IMR-90 (cell line): Measurements from ENCODE around the gene SLC7A4. TPM values are rescaled to one million over a fixed set of nuclear protein-coding genes. Genes with fewer than 3 reads are reported as not detected.

ENCODE experiments used
- ATAC-seq: fragments of 200-7000 bp; cut with Tn5 transposase; 2 replicates; pipeline ENCODE4 v1.9.1; 2020; ENCODE audit warnings: low read depth, mild to moderate bottlenecking, moderate library complexity
- BruUV-seq: library from RNA; stranded (reverse); fragments of 400-500 nt; replicated peaks from 2 replicates; lab custom pipeline; 2021; lab: Mats Ljungman, UMichigan
- CTCF ChIA-PET: fragments of 300-600 bp; formaldehyde crosslinking; extraction: SDS; loops from one replicate; lab custom pipeline; 2021; ENCODE audit warnings: antibody characterized with exemption; lab: Yijun Ruan, JAX
- POLR2A ChIA-PET: fragments of 300-600 bp; sonication (Branson Sonifier 250); formaldehyde crosslinking; loops from one replicate; lab custom pipeline; 2022; ENCODE audit warnings: antibody characterized with exemption; ENCODE audit not compliant: unreplicated experiment; lab: Charles Lee
- DNase-seq: peaks from one replicate; pipeline ENCODE4 v3.0.0; 2013
- H2AFZ ChIP-seq: replicated peaks from 2 replicates; pipeline ENCODE3; 2013; ENCODE audit warnings: low read length, mild to moderate bottlenecking; ENCODE audit not compliant: poor library complexity
- H2AK5ac ChIP-seq: 2 replicates; pipeline ENCODE4 v1.6.1; 2013; ENCODE audit warnings: low read depth, low read length, inconsistent platforms
- H2AK9ac ChIP-seq: replicated peaks from 2 replicates; pipeline ENCODE3; 2013; ENCODE audit warnings: mild to moderate bottlenecking, low read depth, low read length, moderate library complexity; ENCODE audit not compliant: poor library complexity
- H2BK120ac ChIP-seq: 2 replicates; pipeline ENCODE4 v1.6.1; 2013; ENCODE audit warnings: low read depth, low read length, inconsistent platforms
- H2BK15ac ChIP-seq: 3 replicates; pipeline ENCODE4 v1.6.1; 2013; ENCODE audit warnings: low read depth, low read length, inconsistent platforms
- H2BK20ac ChIP-seq: 2 replicates; pipeline ENCODE4 v1.6.1; 2013; ENCODE audit warnings: low read depth, mild to moderate bottlenecking, inconsistent platforms, low read length, moderate library complexity
- H2BK5ac ChIP-seq: 2 replicates; pipeline ENCODE4 v1.6.1; 2013; ENCODE audit warnings: mild to moderate bottlenecking, low read depth, low read length, inconsistent platforms; ENCODE audit not compliant: poor library complexity, severe bottlenecking
- H3K14ac ChIP-seq: replicated peaks from 2 replicates; pipeline ENCODE4 v1.6.1; 2013; ENCODE audit warnings: low read depth, low read length, inconsistent platforms
- H3K18ac ChIP-seq: 2 replicates; pipeline ENCODE4 v1.6.1; 2013; ENCODE audit warnings: low read depth, low read length, control low read depth
- H3K23ac ChIP-seq: 2 replicates; pipeline ENCODE4 v1.6.1; 2013; ENCODE audit warnings: low read depth, low read length, inconsistent platforms
- H3K27ac ChIP-seq: 2 replicates; pipeline ENCODE4 v1.5.1; 2013; ENCODE audit warnings: mild to moderate bottlenecking, control low read depth, low read length; ENCODE audit not compliant: insufficient read depth
- H3K27me3 ChIP-seq: 2 replicates; pipeline ENCODE4 v1.6.1; 2013; ENCODE audit warnings: low read length; ENCODE audit not compliant: control insufficient read depth, insufficient read depth
- H3K36me3 ChIP-seq: 2 replicates; pipeline ENCODE4 v1.6.1; 2013; ENCODE audit warnings: low read length, mixed read lengths; ENCODE audit not compliant: control insufficient read depth, insufficient read depth
- H3K4ac ChIP-seq: 2 replicates; pipeline ENCODE4 v1.6.1; 2013; ENCODE audit warnings: low read depth, low read length, inconsistent platforms
- H3K4me1 ChIP-seq: 2 replicates; pipeline ENCODE4 v1.6.1; 2013; ENCODE audit warnings: low read length, mixed read lengths; ENCODE audit not compliant: control insufficient read depth, insufficient read depth
- H3K4me2 ChIP-seq: 2 replicates; pipeline ENCODE4 v1.6.1; 2013; ENCODE audit warnings: low read depth, mild to moderate bottlenecking, control low read depth, low read length, moderate library complexity
- H3K4me3 ChIP-seq: 2 replicates; pipeline ENCODE4 v1.5.1; 2013; ENCODE audit warnings: low read depth, mild to moderate bottlenecking, control low read depth, low read length, moderate library complexity; ENCODE audit not compliant: insufficient read depth
- H3K56ac ChIP-seq: 2 replicates; pipeline ENCODE4 v1.6.1; 2013; ENCODE audit warnings: low read length, inconsistent platforms; ENCODE audit not compliant: insufficient read depth; ENCODE audit errors: extremely low read depth
- H3K79me1 ChIP-seq, 2 experiments: 2 replicates each; pipeline ENCODE4 v1.6.1; 2013; ENCODE audit warnings: low read length in 2 of 2, inconsistent platforms in 1 of 2, low read depth in 1 of 2
- H3K9ac ChIP-seq: 2 replicates; pipeline ENCODE4 v1.6.1; 2013; ENCODE audit warnings: low read depth, low read length, control low read depth
- H3K9me1 ChIP-seq: 2 replicates; pipeline ENCODE4 v1.6.1; 2013; ENCODE audit warnings: low read length, inconsistent platforms; ENCODE audit not compliant: insufficient read depth
- H3K9me3 ChIP-seq: 2 replicates; pipeline ENCODE4 v1.6.1; 2013; ENCODE audit warnings: low read length; ENCODE audit not compliant: control insufficient read depth, insufficient read depth
- H4K20me1 ChIP-seq: 2 replicates; pipeline ENCODE4 v1.6.1; 2013; ENCODE audit warnings: low read length, inconsistent platforms; ENCODE audit not compliant: insufficient read depth
- H4K5ac ChIP-seq: 2 replicates; pipeline ENCODE4 v1.6.1; 2013; ENCODE audit warnings: mild to moderate bottlenecking, low read depth, low read length, control low read depth
- H4K8ac ChIP-seq, 2 experiments: 2 replicates each; pipeline ENCODE4 v1.6.1; 2013; ENCODE audit warnings: low read depth in 2 of 2, low read length in 2 of 2, control low read depth in 1 of 2, inconsistent platforms in 1 of 2
- H4K91ac ChIP-seq: 2 replicates; pipeline ENCODE4 v1.6.1; 2013; ENCODE audit warnings: low read depth, low read length, inconsistent platforms; ENCODE audit not compliant: insufficient read depth
- BHLHE40 ChIP-seq: fragments of 150-350 bp; IDR thresholded peaks from 2 replicates; pipeline ENCODE4 v1.6.1; 2016; ENCODE audit warnings: mild to moderate bottlenecking, low read depth, low read length
- CHD1 ChIP-seq: IDR thresholded peaks from 2 replicates; pipeline ENCODE4 v1.6.1; 2012; ENCODE audit warnings: low read depth, low read length, improper control_type of control experiment
- FOS ChIP-seq: fragments of 150-350 bp; IDR thresholded peaks from 2 replicates; pipeline ENCODE4 v1.6.1; 2016; ENCODE audit warnings: low read depth, low read length
- MAFK ChIP-seq: IDR thresholded peaks from 2 replicates; pipeline ENCODE4 v1.6.1; 2012; ENCODE audit warnings: low read depth, low read length, improper control_type of control experiment
- MAZ ChIP-seq: IDR thresholded peaks from 2 replicates; pipeline ENCODE4 v1.6.1; 2012; ENCODE audit warnings: low read depth, mild to moderate bottlenecking, low read length, improper control_type of control experiment, moderate library complexity, borderline replicate concordance
- NFE2L2 ChIP-seq: fragments of 150-350 bp; IDR thresholded peaks from 2 replicates; pipeline ENCODE4 v1.6.1; 2016; ENCODE audit warnings: low read depth, mild to moderate bottlenecking, low read length
- POLR2A ChIP-seq: IDR thresholded peaks from 2 replicates; pipeline ENCODE4 v1.6.1; 2012; ENCODE audit warnings: mild to moderate bottlenecking, low read depth, low read length
- RAD21 ChIP-seq: IDR thresholded peaks from 2 replicates; pipeline ENCODE4 v1.6.1; 2012; ENCODE audit warnings: low read length, improper control_type of control experiment
- RCOR1 ChIP-seq: IDR thresholded peaks from 2 replicates; pipeline ENCODE4 v1.6.1; 2012; ENCODE audit warnings: mild to moderate bottlenecking, low read length, improper control_type of control experiment; ENCODE audit not compliant: insufficient replicate concordance
- RFX5 ChIP-seq: IDR thresholded peaks from 2 replicates; pipeline ENCODE4 v1.8.0; 2012; ENCODE audit warnings: low read depth, mild to moderate bottlenecking, low read length, moderate library complexity
- SMC3 ChIP-seq: fragments of 150-350 bp; IDR thresholded peaks from 2 replicates; pipeline ENCODE4 v1.6.1; 2016; ENCODE audit warnings: low read depth, mild to moderate bottlenecking, antibody characterized with exemption, low read length, moderate library complexity
- WGBS, 2 experiments: methylation state at CpG; one replicate each; pipeline versions ENCODE4 v1.1.5 to v1.1.7; 2013; ENCODE audit warnings: missing lambda C conversion rate in 2 of 2; ENCODE audit not compliant: insufficient read length in 1 of 2; ENCODE audit errors: extremely low coverage in 2 of 2; 5-methylcytosine and 5-hydroxymethylcytosine counted together
- dilution Hi-C: fragments of 300-500 bp; cut with HindIII; formaldehyde crosslinking; loops from one replicate; pipeline ENCODE4 v1.14.3; 2018; ENCODE audit warnings: low sequenced_read_pairs; ENCODE audit not compliant: unreplicated experiment
- in situ Hi-C: fragments of 300-500 bp; cut with MboI; formaldehyde crosslinking; loops from 3 replicates; pipeline ENCODE4 v1.14.3; 2019; ENCODE audit warnings: low sequenced_read_pairs, inconsistent platforms, mixed read lengths
- intact Hi-C: fragments of 100-400 bp; cut with micrococcal nuclease; formaldehyde crosslinking; loops from 2 replicates; pipeline ENCODE4 v1.10.0; 2022
- polyA plus RNA-seq, 3 experiments: library from polyadenylated mRNA; depleted of rRNA; stranded (reverse); fragments of >200 nt; gene quantifications; 2 replicates each; pipeline ENCODE4 v1.2.3, GENCODE V29; 2012; ENCODE audit warnings: low replicate concordance in 1 of 3
- total RNA-seq: library from RNA; depleted of rRNA; stranded (reverse); fragments of >200 nt; gene quantifications from 2 replicates; pipeline ENCODE4 v1.2.3, GENCODE V29; 2012
- TF ChIP-seq, protein P1 (sequence below): fragments of 150-350 bp; IDR thresholded peaks from 2 replicates; pipeline ENCODE4 v1.6.1; 2016; ENCODE audit warnings: low read depth, mild to moderate bottlenecking, low read length, moderate library complexity, borderline replicate concordance
- TF ChIP-seq, protein P2 (sequence below): fragments of 150-350 bp; IDR thresholded peaks from 2 replicates; pipeline ENCODE4 v1.6.1; 2017; ENCODE audit warnings: mild to moderate bottlenecking, antibody characterized with exemption, low read length, low read depth
- TF ChIP-seq, protein P3 (sequence below): conservative IDR thresholded peaks from 2 replicates; pipeline ENCODE4 v1.5.1; 2012; ENCODE audit warnings: mild to moderate bottlenecking, low read depth, low read length, improper control_type of control experiment

Gene SLC7A4
- total and polyA plus RNA-seq, 2 of the 4 experiments (the other 2 are of a cell fraction) = 0.03 TPM; not detected in 1

DNA sequence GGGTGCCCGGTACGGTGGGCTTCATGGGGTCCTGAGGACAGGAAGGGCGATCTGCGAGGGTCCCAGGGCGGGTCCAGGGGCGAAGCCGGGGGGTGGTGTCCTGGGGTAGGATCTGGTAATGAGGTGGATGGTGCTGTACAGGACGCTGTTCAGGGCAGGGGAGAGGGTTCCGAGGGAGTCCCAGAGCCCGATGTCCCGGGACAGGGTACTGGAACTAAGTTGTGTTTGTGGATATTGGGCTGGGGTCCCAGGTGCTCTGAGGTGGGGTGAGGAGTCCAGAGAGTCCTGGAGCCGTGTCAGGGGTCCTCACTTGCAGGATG, 49.8 kb downstream of the SLC7A4 start:
- no peak overlapping the region for H2BK20ac ChIP-seq
- ATAC-seq (peak; percentile 30), DNase-seq (no peak)
- H2BK120ac ChIP-seq = peak overlapping the region; percentile 24; the same call in 1 of the 2 replicates
- no TSS peak for BruUV-seq
- H3K18ac ChIP-seq = no peak overlapping the region
- peak overlapping the region; percentile 93 for H3K9ac ChIP-seq
- H2AFZ ChIP-seq = peak overlapping the region; percentile 99
- in situ Hi-C loops = no loop called here
- H3K4me3 ChIP-seq = peak overlapping the region; percentile 87
- peak overlapping the region; percentile 15; the same call in 1 of the 3 replicates for H2BK15ac ChIP-seq
- H3K23ac ChIP-seq = peak overlapping the region; percentile 84
- H3K14ac ChIP-seq = peak overlapping the region; percentile 92
- H3K27ac ChIP-seq = peak overlapping the region; percentile 75
- TF ChIP-seq RAD21 (no peak), NFE2L2 (no peak), POLR2A (no peak), MAFK (no peak), SMC3 (no peak), MAZ (no peak), RCOR1 (no peak), CHD1 (no peak), BHLHE40 (no peak), RFX5 (no peak), FOS (no peak)
- TF ChIP-seq, protein P1, sequence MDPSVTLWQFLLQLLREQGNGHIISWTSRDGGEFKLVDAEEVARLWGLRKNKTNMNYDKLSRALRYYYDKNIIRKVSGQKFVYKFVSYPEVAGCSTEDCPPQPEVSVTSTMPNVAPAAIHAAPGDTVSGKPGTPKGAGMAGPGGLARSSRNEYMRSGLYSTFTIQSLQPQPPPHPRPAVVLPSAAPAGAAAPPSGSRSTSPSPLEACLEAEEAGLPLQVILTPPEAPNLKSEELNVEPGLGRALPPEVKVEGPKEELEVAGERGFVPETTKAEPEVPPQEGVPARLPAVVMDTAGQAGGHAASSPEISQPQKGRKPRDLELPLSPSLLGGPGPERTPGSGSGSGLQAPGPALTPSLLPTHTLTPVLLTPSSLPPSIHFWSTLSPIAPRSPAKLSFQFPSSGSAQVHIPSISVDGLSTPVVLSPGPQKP = no peak
- TF ChIP-seq, protein P2, sequence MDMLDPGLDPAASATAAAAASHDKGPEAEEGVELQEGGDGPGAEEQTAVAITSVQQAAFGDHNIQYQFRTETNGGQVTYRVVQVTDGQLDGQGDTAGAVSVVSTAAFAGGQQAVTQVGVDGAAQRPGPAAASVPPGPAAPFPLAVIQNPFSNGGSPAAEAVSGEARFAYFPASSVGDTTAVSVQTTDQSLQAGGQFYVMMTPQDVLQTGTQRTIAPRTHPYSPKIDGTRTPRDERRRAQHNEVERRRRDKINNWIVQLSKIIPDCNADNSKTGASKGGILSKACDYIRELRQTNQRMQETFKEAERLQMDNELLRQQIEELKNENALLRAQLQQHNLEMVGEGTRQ = no peak
- TF ChIP-seq, protein P3, sequence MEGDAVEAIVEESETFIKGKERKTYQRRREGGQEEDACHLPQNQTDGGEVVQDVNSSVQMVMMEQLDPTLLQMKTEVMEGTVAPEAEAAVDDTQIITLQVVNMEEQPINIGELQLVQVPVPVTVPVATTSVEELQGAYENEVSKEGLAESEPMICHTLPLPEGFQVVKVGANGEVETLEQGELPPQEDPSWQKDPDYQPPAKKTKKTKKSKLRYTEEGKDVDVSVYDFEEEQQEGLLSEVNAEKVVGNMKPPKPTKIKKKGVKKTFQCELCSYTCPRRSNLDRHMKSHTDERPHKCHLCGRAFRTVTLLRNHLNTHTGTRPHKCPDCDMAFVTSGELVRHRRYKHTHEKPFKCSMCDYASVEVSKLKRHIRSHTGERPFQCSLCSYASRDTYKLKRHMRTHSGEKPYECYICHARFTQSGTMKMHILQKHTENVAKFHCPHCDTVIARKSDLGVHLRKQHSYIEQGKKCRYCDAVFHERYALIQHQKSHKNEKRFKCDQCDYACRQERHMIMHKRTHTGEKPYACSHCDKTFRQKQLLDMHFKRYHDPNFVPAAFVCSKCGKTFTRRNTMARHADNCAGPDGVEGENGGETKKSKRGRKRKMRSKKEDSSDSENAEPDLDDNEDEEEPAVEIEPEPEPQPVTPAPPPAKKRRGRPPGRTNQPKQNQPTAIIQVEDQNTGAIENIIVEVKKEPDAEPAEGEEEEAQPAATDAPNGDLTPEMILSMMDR = no peak
- dilution Hi-C loops = no loop called here
- H4K20me1 ChIP-seq = no peaks in the 10 kb centered on the region
- peaks cover 17% of the 10 kb centered on the region for H3K36me3 ChIP-seq
- WGBS, 2 experiments = 6% methylated on average over 7 of the region's 12 CpGs; no CpG with 5 or more reads in 1 of the 2 experiments
- H2AK9ac ChIP-seq = peak overlapping the region; percentile 98
- intact Hi-C loops = loop anchor here (1.0 to 2.0 kb wide), 2 partner anchors 98 to 178 kb away; no protein-coding TSS in a partner anchor
- peak overlapping the region; percentile 89 for H3K4me2 ChIP-seq
- peak overlapping the region; percentile 84 for H4K91ac ChIP-seq
- peaks cover 11% of the 10 kb centered on the region for H3K4me1 ChIP-seq
- H3K79me1 ChIP-seq = peaks cover 25 to 46% of the 10 kb centered on the region in 2 experiments
- H3K27me3 ChIP-seq = no peaks in the 10 kb centered on the region
- H4K5ac ChIP-seq = peak overlapping the region; percentile 48
- ChIA-PET POLR2A (interaction anchor here (0.7 to 1.3 kb wide), 3 partner anchors 10 to 111 kb away, joined by 3 to 7 read pairs (median 6); no protein-coding TSS in a partner anchor), CTCF (interaction anchor here (0.6 to 1.1 kb wide), 3 partner anchors 17 to 798 kb away, joined by 3 to 4 read pairs (median 3); no protein-coding TSS in a partner anchor)
- peak overlapping the region; percentile 89 for H2AK5ac ChIP-seq
- peak overlapping the region; percentile 73; the same call in 1 of the 2 replicates for H3K56ac ChIP-seq
- peak overlapping the region; percentile 67 for H2BK5ac ChIP-seq
- H3K9me3 ChIP-seq = peaks cover 10% of the 10 kb centered on the region
- peaks cover 28% of the 10 kb centered on the region for H3K9me1 ChIP-seq
- H4K8ac ChIP-seq = peak overlapping the region; percentile 85 to 96
- peak overlapping the region; percentile 88 for H3K4ac ChIP-seq
